Measurements from ENCODE around the gene MYO15B. TPM values are rescaled to one million over a fixed set of nuclear protein-coding genes. Genes with fewer than 3 reads are reported as not detected.

MYO15B gene
- total RNA-seq, 1 experiment from 2014 or later = 26.5 TPM

DNA sequence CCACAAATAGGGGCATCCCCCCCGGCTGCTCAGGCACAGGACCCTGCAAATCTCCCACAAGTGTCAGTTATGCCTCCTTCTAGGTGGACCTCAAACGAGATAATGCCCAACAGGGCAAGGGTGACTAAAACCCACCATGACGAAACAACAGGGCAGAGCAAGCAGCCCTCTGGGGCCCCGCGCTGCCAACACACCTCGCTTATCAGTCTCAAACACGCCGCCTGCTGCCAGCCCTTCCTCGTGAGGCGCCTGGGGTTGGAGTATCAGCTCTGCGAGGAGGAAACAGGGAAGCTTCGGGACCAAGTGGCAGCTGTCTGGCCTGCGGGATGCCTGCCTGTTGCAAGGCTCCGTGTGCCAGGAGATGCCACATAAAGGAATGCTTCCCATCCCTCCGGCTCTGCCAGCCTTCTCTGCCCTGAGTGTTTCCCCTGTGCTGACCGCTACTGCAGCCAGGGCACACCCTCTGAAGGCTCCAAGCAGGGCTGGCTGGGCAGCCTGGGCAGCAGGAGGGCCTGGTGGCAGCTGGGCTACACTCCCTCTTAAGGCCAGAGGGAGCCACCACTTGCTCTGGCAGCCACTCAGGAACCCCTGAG lies 48.1 kb downstream of the MYO15B start:
- ChIA-PET CTCF (interaction anchor here (0.8 to 5.5 kb wide), 2 partner anchors 18 to 113 kb away, joined by 3 to 86 read pairs; no protein-coding TSS in a partner anchor), POLR2A (no interaction called here)
- in situ Hi-C loops (cut with HindIII; ENCODE audit: low pct_unique_long_range_greater_than_20kb, low sequenced_read_pairs) (no loop called here), intact Hi-C loops (cut with micrococcal nuclease; ENCODE audit: unreplicated experiment) (no loop called here)
- Histone ChIP-seq H3K4me1 (ENCODE audit: control insufficient read depth, insufficient read depth, low read length) (peaks cover 25% of the 10 kb centered on the region), H3K27ac (ENCODE audit: low read length) (no peak overlapping the region), H3K27me3 (ENCODE audit: control insufficient read depth, insufficient read depth, low read length) (no peaks in the 10 kb centered on the region), H3K9me3 (ENCODE audit: control insufficient read depth, insufficient read depth, low read depth, low read length) (no peaks in the 10 kb centered on the region), H3K36me3 (ENCODE audit: control insufficient read depth, insufficient read depth, low read length) (no peaks in the 10 kb centered on the region), H3K4me3 (ENCODE audit: low read depth in 2 of 2, low read length in 2 of 2) (no peak overlapping the region)
- ATAC-seq (no peak), DNase-seq (ENCODE audit: low read depth, low spot score) (no peak)
- TF ChIP-seq, protein P1, sequence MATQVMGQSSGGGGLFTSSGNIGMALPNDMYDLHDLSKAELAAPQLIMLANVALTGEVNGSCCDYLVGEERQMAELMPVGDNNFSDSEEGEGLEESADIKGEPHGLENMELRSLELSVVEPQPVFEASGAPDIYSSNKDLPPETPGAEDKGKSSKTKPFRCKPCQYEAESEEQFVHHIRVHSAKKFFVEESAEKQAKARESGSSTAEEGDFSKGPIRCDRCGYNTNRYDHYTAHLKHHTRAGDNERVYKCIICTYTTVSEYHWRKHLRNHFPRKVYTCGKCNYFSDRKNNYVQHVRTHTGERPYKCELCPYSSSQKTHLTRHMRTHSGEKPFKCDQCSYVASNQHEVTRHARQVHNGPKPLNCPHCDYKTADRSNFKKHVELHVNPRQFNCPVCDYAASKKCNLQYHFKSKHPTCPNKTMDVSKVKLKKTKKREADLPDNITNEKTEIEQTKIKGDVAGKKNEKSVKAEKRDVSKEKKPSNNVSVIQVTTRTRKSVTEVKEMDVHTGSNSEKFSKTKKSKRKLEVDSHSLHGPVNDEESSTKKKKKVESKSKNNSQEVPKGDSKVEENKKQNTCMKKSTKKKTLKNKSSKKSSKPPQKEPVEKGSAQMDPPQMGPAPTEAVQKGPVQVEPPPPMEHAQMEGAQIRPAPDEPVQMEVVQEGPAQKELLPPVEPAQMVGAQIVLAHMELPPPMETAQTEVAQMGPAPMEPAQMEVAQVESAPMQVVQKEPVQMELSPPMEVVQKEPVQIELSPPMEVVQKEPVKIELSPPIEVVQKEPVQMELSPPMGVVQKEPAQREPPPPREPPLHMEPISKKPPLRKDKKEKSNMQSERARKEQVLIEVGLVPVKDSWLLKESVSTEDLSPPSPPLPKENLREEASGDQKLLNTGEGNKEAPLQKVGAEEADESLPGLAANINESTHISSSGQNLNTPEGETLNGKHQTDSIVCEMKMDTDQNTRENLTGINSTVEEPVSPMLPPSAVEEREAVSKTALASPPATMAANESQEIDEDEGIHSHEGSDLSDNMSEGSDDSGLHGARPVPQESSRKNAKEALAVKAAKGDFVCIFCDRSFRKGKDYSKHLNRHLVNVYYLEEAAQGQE (IDR thresholded peaks at IDR 0.05; ENCODE audit: insufficient read depth in 1 of 2, low read depth in 2 of 2, low read length in 1 of 2) = no peak
- no TSS peak for BruUV-seq (replicated peaks)

DNA sequence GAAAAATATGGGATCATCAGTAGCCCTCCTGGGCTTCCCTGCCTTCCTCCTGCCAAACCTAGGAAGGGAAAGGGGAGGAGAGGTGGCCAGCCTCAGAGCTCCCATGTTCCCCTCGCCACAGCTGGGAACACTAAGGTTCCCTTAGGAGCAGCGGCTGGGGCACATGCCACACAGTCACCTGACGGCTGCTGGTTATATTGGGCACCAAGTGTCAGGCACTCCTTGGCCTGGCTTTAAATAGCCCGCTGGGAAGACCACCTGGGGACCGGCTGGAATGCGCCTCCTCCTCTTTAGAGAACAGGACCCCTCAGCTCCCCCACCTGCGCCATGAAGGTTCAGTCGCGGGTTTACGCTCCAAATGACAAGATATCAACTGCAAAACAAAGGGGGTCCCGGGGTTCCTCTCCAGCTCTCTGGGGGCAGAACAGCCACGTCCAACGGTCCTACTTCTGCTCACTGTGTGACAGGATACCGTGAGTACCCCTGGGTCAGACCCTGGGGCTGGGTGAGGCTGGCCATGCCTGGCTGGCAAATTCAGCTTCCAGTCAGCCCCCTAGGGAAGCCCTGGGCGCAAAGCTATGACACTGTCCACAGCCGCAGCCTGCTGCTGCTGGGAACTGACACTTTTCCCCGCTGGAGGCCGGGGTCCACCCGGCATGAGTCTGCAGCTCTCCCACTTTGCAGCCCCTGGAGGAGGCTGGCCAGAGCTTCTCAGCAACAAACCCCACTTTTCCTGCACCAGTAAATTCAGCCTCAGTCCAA lies 49.0 kb downstream of the MYO15B start:
- POLR2A ChIA-PET = no interaction called here
- in situ Hi-C loops (cut with HindIII; ENCODE audit: low pct_unique_long_range_greater_than_20kb, low sequenced_read_pairs) (no loop called here), intact Hi-C loops (cut with micrococcal nuclease; ENCODE audit: unreplicated experiment) (no loop called here)
- no TSS peak for BruUV-seq (replicated peaks)
- no peak for ATAC-seq
- Histone ChIP-seq H3K4me1 (ENCODE audit: control insufficient read depth, insufficient read depth, low read length) (peaks cover 25% of the 10 kb centered on the region), H3K9me3 (ENCODE audit: control insufficient read depth, insufficient read depth, low read depth, low read length) (no peaks in the 10 kb centered on the region), H3K27me3 (ENCODE audit: control insufficient read depth, insufficient read depth, low read length) (no peaks in the 10 kb centered on the region), H3K27ac (ENCODE audit: low read length) (no peak overlapping the region), H3K4me3 (ENCODE audit: low read depth in 2 of 2, low read length in 2 of 2) (no peak overlapping the region), H3K36me3 (ENCODE audit: control insufficient read depth, insufficient read depth, low read length) (no peaks in the 10 kb centered on the region)
- TF ChIP-seq, protein P2, sequence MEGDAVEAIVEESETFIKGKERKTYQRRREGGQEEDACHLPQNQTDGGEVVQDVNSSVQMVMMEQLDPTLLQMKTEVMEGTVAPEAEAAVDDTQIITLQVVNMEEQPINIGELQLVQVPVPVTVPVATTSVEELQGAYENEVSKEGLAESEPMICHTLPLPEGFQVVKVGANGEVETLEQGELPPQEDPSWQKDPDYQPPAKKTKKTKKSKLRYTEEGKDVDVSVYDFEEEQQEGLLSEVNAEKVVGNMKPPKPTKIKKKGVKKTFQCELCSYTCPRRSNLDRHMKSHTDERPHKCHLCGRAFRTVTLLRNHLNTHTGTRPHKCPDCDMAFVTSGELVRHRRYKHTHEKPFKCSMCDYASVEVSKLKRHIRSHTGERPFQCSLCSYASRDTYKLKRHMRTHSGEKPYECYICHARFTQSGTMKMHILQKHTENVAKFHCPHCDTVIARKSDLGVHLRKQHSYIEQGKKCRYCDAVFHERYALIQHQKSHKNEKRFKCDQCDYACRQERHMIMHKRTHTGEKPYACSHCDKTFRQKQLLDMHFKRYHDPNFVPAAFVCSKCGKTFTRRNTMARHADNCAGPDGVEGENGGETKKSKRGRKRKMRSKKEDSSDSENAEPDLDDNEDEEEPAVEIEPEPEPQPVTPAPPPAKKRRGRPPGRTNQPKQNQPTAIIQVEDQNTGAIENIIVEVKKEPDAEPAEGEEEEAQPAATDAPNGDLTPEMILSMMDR (IDR thresholded peaks at IDR 0.05) = no peak
- TF ChIP-seq, protein P1 (IDR thresholded peaks at IDR 0.05; ENCODE audit: insufficient read depth in 1 of 2, low read depth in 2 of 2, low read length in 1 of 2) = no peak
- no peak for TF ChIP-seq POLR2AphosphoS5 (IDR thresholded peaks at IDR 0.05; ENCODE audit: low read depth, low read length)
- no peak for TF ChIP-seq SIN3A (IDR thresholded peaks at IDR 0.05; ENCODE audit: borderline replicate concordance, insufficient read depth, low read depth, low read length)
- no peak for TF ChIP-seq TCF7L2 (IDR thresholded peaks at IDR 0.05; ENCODE audit: low read depth, low read length)
- CTCF ChIA-PET = interaction anchor here (0.6 to 5.5 kb wide), 5 partner anchors 14 to 219 kb away, joined by 3 to 86 read pairs (median 4); partner anchors contain the start of gene WBP2
- DNase-seq (ENCODE audit: low read depth, low spot score) = no peak

Measured in Panc1 (cell line).